Ramos (cell line): ENCODE results near the gene AGAP1.

ENCODE experiments used
- in situ Hi-C: fragments of 300-500 bp; cut with MboI; formaldehyde crosslinking; loops from one replicate; pipeline ENCODE4 v1.14.3; 2022; ENCODE audit warnings: low sequenced_read_pairs; ENCODE audit not compliant: unreplicated experiment

Gene AGAP1

GRCh38 chr2:235863414-235863813 lies 369.6 kb downstream of the AGAP1 start:
- in situ Hi-C loops = no loop called here

GRCh38 chr2:235864302-235864701 lies 370.5 kb downstream of the AGAP1 start:
- in situ Hi-C loops = no loop called here

GRCh38 chr2:235864733-235865515 lies 371.1 kb downstream of the AGAP1 start:
- in situ Hi-C loops = no loop called here

GRCh38 chr2:235866373-235866772 lies 372.5 kb downstream of the AGAP1 start:
- in situ Hi-C loops = no loop called here

- in situ Hi-C loops = no loop called here
These were observed 374.4 kb downstream of the AGAP1 start for GRCh38 chr2:235868224-235868623.

GRCh38 chr2:235868645-235869044 lies 374.8 kb downstream of the AGAP1 start:
- in situ Hi-C loops = no loop called here

- in situ Hi-C loops = no loop called here
These were observed 376.7 kb downstream of the AGAP1 start for GRCh38 chr2:235870515-235870914.

- in situ Hi-C loops = no loop called here
These were observed 382.3 kb downstream of the AGAP1 start for GRCh38 chr2:235876099-235876679.

- in situ Hi-C loops = no loop called here
These were observed 383.5 kb downstream of the AGAP1 start for GRCh38 chr2:235877275-235877802.

- in situ Hi-C loops = no loop called here
These were observed 385.3 kb downstream of the AGAP1 start for GRCh38 chr2:235879116-235879515.

- in situ Hi-C loops = no loop called here
These were observed 389.8 kb downstream of the AGAP1 start for GRCh38 chr2:235883675-235884074.

- in situ Hi-C loops = no loop called here
These were observed 395.4 kb downstream of the AGAP1 start for GRCh38 chr2:235889302-235889630.

- in situ Hi-C loops = no loop called here
These were observed 399.4 kb downstream of the AGAP1 start for GRCh38 chr2:235893129-235893698.

GRCh38 chr2:235894839-235895238 lies 401.0 kb downstream of the AGAP1 start:
- in situ Hi-C loops = no loop called here

- in situ Hi-C loops = no loop called here
These were observed 402.2 kb downstream of the AGAP1 start for GRCh38 chr2:235896061-235896460.

- in situ Hi-C loops = no loop called here
These were observed 404.1 kb downstream of the AGAP1 start for GRCh38 chr2:235897992-235898391.

GRCh38 chr2:235898766-235899165 lies 404.9 kb downstream of the AGAP1 start:
- in situ Hi-C loops = no loop called here

GRCh38 chr2:235900631-235901030 lies 406.8 kb downstream of the AGAP1 start:
- in situ Hi-C loops = no loop called here

- in situ Hi-C loops = no loop called here
These were observed 407.4 kb downstream of the AGAP1 start for GRCh38 chr2:235901243-235901642.

GRCh38 chr2:235903782-235904584 lies 410.1 kb downstream of the AGAP1 start:
- in situ Hi-C loops = no loop called here

GRCh38 chr2:235904585-235904931 lies 410.7 kb downstream of the AGAP1 start:
- in situ Hi-C loops = no loop called here
